Mononuclear cell (primary cell): ENCODE data around the gene OIT3. TPM values are rescaled to one million over a fixed set of nuclear protein-coding genes. Genes with fewer than 3 reads are reported as not detected.

ENCODE experiments used
- H3K27me3 ChIP-seq: 2 replicates; pipeline ENCODE4 v1.6.0; 2011; ENCODE audit warnings: low read length, control low read depth; ENCODE audit not compliant: insufficient read depth
- H3K4me1 ChIP-seq: 2 replicates; pipeline ENCODE4 v1.5.1; 2011; ENCODE audit warnings: mild to moderate bottlenecking, low read length, control low read depth; ENCODE audit not compliant: insufficient read depth
- H3K4me3 ChIP-seq: 2 replicates; pipeline ENCODE4 v1.5.1; 2011; ENCODE audit warnings: mild to moderate bottlenecking, low read length, moderate library complexity
- H3K9me3 ChIP-seq: 2 replicates; pipeline ENCODE4 v1.5.1; 2011; ENCODE audit warnings: low read depth, mild to moderate bottlenecking, control low read depth, low read length
- total RNA-seq: library from RNA; depleted of rRNA; stranded (reverse); fragments of >200 nt; gene quantifications from one replicate; pipeline ENCODE4 v1.2.3, GENCODE V29; 2012

The OIT3 gene
- total RNA-seq, 1 donor = 0.21 TPM

GRCh38 chr10:72953687-72954086, 60.1 kb downstream of the OIT3 start:
- H3K4me1 ChIP-seq = no peaks in the 10 kb centered on the region
- H3K4me3 ChIP-seq = no peak overlapping the region
- no peaks in the 10 kb centered on the region for H3K9me3 ChIP-seq
- H3K27me3 ChIP-seq = no peaks in the 10 kb centered on the region

DNA sequence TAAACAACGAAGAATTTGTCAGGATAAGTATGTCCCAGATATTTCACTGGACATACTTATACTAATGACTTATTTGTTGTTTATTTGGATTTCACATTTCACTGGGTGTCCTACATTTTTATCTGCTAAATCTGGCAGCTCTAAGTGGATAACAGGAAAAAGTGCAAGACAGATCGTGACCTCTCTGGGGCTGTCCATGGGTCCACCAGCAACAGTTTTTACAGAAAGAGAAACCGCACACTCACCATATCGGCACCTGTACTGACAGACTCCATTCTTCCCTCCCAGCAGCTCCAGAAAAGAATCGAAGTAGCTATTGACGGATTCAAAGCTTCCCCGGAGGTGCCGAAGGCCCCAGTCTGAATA, 60.7 kb downstream of the OIT3 start:
- Histone ChIP-seq H3K27me3 (no peaks in the 10 kb centered on the region), H3K4me1 (no peaks in the 10 kb centered on the region), H3K4me3 (no peak overlapping the region), H3K9me3 (no peaks in the 10 kb centered on the region)

DNA sequence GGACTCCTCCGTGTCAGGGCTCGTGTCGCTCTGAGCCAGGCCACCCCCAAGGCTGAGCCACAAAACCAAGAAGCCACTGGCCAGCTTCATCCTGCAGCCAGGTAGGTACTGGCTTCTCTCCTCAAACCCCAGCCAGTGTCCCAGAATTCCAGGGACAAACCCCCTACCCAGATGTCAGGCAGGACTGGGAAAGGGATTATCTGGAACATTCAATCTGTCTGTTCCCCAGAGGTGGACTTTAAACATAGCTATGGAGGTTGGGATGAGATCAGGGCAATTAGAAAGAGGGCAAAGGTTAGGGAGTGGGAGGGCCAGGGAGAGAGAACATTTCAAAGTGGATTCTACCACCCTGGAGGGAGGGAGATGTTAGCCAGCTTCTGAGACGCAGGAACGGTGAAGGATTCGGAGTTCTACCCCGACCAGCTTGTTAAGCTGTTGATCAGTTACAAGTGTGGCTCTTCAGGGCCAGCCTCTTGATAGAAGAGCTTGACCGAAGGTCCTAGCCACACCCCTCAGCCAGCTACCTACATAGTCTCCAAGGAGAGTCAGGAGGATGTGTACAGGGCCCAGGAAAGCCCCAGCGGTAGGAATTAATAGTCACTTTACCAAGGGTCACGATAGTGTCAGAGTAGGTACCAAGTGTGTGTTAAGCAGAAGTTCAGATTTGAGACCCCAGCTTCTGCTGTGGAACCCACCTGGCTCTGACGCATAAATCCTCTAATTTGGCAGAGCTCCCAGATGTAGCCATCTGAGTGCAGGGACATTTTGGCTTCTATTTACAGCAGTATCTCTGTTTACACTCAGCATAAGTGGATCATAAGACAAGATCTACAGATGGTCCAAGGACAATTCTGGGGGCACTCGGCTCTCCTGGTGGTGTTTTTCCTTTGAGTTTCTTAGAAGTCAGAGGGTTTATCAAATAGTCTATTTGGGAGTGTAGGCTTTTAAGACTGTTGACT, 61.3 kb downstream of the OIT3 start, which contains the start of gene PLA2G12B:
Gene PLA2G12B, minus strand, starts transcription at position 211 of the 959 bp plus-strand sequence. Its CDS starts 121 bp downstream, at position 90.
- H3K4me3 ChIP-seq = no peak within 1 kb of the TSS
- H3K9me3 ChIP-seq = no peaks in the 10 kb centered on the region
- no peaks in the 10 kb centered on the region for H3K27me3 ChIP-seq
- no peaks in the 10 kb centered on the region for H3K4me1 ChIP-seq

- no peaks in the 10 kb centered on the region for H3K9me3 ChIP-seq
- no peaks in the 10 kb centered on the region for H3K4me1 ChIP-seq
- H3K27me3 ChIP-seq = no peaks in the 10 kb centered on the region
- no peak overlapping the region for H3K4me3 ChIP-seq
Observed at GRCh38 chr10:72956001-72956400, 62.5 kb downstream of the OIT3 start.

DNA sequence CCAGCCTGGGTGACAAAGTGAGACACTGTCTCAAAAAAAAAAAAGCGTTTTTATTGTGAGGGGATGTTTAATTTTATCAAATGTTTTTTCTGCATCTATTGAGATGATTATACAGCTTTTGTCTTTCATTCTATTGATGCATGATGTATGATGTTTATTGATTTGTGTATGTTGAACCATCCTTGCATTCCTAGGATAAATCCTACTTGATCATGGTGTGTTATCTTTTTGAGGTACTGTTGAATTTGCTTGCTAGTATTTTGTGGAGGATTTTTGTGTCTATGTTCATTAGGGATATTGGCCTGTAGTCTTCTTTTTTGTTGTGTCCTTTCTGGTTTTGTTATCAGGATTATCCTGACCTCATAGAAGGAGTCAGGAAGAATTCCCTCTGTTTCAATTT, 83.3 kb downstream of the OIT3 start:
- Histone ChIP-seq H3K4me3 (no peak overlapping the region), H3K27me3 (peaks cover 2% of the 10 kb centered on the region), H3K9me3 (peaks cover 38% of the 10 kb centered on the region), H3K4me1 (no peaks in the 10 kb centered on the region)

DNA sequence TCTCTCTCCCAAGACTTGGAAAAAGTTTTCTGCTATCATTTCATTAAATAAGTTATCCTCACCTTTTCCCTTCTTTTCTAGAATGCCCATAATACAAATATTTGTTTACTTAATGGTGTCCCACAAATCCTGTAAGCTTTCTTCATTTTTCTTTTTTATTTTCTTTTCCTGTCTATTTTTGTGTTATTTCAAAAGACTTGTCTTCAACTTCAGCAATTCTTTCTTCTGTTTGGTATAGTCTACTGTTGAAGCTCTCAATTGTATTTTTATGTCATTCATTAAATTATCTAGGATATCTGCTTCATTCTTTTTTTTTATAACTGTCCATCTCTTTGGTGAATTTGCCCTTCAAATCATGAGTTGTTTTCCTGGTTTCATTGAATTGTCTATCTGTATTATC, 86.2 kb downstream of the OIT3 start:
- H3K4me1 ChIP-seq = no peaks in the 10 kb centered on the region
- peaks cover 2% of the 10 kb centered on the region for H3K27me3 ChIP-seq
- H3K4me3 ChIP-seq = no peak overlapping the region
- peaks cover 38% of the 10 kb centered on the region for H3K9me3 ChIP-seq

- H3K9me3 ChIP-seq = peaks cover 38% of the 10 kb centered on the region
- H3K4me3 ChIP-seq = no peak overlapping the region
Observed at GRCh38 chr10:72980348-72980747, 86.8 kb downstream of the OIT3 start.

GRCh38 chr10:72981028-72981881, 87.7 kb downstream of the OIT3 start:
- peaks cover 38% of the 10 kb centered on the region for H3K9me3 ChIP-seq
- H3K4me1 ChIP-seq = no peaks in the 10 kb centered on the region
- H3K4me3 ChIP-seq = no peak overlapping the region
- peaks cover 2% of the 10 kb centered on the region for H3K27me3 ChIP-seq

More at GRCh38 chr10:72980348-72980747, 86.8 kb downstream of the OIT3 start:
- Histone ChIP-seq H3K4me1 (no peaks in the 10 kb centered on the region), H3K27me3 (peaks cover 2% of the 10 kb centered on the region)

DNA sequence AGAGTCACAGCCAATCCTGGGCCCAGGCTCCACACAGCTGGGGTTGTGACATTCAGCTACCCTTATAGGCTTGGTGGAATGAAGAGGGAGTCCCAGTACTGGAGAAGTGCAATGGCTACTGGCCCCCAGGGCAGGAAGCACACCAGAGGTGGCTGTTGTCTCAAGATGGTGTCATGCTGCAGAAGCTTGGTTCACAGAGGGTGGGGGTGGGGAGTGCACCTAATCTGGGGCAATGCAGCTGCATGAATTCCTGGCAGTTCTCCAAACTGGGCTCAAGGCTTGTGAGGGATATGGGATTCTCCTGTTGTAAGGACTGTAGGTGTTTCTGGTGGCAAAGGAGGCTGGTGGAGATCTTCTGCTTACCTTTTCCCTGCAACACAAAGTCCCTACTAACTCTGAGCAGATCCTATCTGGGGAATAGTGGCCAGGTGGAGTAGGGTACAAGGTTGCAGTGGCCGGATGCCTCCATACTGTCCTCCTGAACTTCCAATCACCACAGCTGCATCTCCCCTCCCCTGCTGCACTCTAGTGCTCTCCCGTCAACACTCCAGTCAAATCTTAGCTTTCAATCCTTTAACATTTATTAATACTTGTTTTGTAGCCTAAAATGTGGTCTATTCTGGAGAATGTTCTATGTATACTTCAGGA, 88.5 kb downstream of the OIT3 start:
- Histone ChIP-seq H3K9me3 (peaks cover 33% of the 10 kb centered on the region), H3K27me3 (peaks cover 2% of the 10 kb centered on the region), H3K4me3 (no peak overlapping the region), H3K4me1 (no peaks in the 10 kb centered on the region)

Other genes starting within 250 kb of the OIT3 start
- 12.0 TPM for gene MCU, start 201.6 kb upstream of the OIT3 start, total RNA-seq
- gene PLA2G12B, start 61.1 kb downstream of the OIT3 start, total RNA-seq = not detected
- gene P4HA1, start 203.1 kb downstream of the OIT3 start, total RNA-seq = 26.6 TPM
- gene NUDT13, start 216.7 kb downstream of the OIT3 start, total RNA-seq = 0.42 TPM